ENCODE results near the gene EEF1AKMT1. TPM values are rescaled to one million over a fixed set of nuclear protein-coding genes. Genes with fewer than 3 reads are reported as not detected.

Gene EEF1AKMT1
- total and polyA plus RNA-seq, 3 experiments from 2014 or later: 13.9 to 21.5 (median 20.1) TPM

DNA sequence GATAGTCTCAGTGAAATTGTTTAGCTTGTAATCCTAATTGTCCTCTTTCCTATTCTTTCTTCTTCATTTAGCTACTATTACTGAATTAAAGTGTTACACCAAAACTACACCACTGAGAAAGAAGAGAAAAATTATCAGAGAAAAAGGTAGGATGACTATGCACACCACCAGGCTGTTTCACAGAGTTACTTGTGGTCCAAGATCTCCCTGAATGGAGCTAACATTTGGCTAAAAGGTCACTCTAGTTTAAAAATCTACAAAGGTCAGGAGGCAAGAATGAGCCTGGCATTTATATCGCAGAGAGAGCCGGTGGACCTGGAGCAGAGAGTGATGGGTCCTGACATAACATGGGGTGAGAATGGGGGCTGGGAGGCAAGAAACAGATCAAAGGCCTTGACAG lies 37.0 kb upstream of the EEF1AKMT1 start:
- H3K36me3 ChIP-seq (ENCODE audit: insufficient read depth, low read length): peaks cover 18% of the 10 kb centered on the region
- CTCF ChIA-PET: no interaction called here
- Mint-ChIP-seq H3K27ac (peak overlapping the region in 2 of 8 donors; percentile 9 to 47), H3K4me1 (peaks cover 0 to 14% (median 6%) of the 10 kb centered on the region in 3 donors), H3K27me3 (no peaks in the 10 kb centered on the region), H3K36me3 (peaks cover 12 to 66% (median 16%) of the 10 kb centered on the region in 3 donors), H3K9me3 (no peaks in the 10 kb centered on the region), H3K4me3 (no peak overlapping the region)
- no peaks in the 10 kb centered on the region for H3K27me3 ChIP-seq (ENCODE audit: insufficient read depth, low read length, poor library complexity, severe bottlenecking)
- DNase-seq: no peak
- H3K4me1 ChIP-seq (ENCODE audit: insufficient read depth, low read length): no peaks in the 10 kb centered on the region
- no peak overlapping the region for H3K27ac ChIP-seq (ENCODE audit: low read depth, low read length)
- no peaks in the 10 kb centered on the region for H3K9me3 ChIP-seq (ENCODE audit: low read length)
- POLR2A ChIA-PET: interaction anchor here (1.1 kb wide), 1 partner anchor 18 kb away, joined by 5 read pairs; no protein-coding TSS in a partner anchor
- H3K4me3 ChIP-seq (ENCODE audit: low read length): no peak overlapping the region

DNA sequence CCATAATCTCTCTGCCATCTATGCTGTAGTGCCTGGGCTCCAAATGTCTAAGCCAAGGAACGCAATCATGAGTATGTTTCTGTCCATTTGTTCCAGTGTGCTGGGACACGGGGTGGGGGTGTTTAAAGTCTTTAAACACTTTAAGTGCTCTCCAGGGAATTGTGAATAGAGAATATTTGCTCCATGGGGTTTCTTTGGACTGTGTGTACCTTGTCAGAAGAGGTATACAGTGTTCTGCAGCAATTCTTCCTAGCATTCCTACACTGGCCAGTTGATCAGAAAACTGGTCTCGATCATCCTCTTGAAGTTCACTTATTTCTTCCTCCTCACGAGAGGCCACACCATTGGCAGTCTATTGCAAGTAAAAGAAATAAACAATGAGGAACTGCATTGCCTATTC lies 35.1 kb upstream of the EEF1AKMT1 start:
- Mint-ChIP-seq H3K27ac (no peak overlapping the region), H3K36me3 (peaks cover 12 to 72% (median 24%) of the 10 kb centered on the region in 3 donors), H3K27me3 (no peaks in the 10 kb centered on the region), H3K9me3 (no peaks in the 10 kb centered on the region), H3K4me1 (peaks cover 2 to 9% (median 9%) of the 10 kb centered on the region in 3 donors), H3K4me3 (no peak overlapping the region)
- ChIA-PET POLR2A (no interaction called here), CTCF (no interaction called here)
- DNase-seq: no peak
- no peak overlapping the region for H3K27ac ChIP-seq (ENCODE audit: low read depth, low read length)
- no peaks in the 10 kb centered on the region for H3K9me3 ChIP-seq (ENCODE audit: low read length)
- no peaks in the 10 kb centered on the region for H3K4me1 ChIP-seq (ENCODE audit: insufficient read depth, low read length)
- H3K27me3 ChIP-seq (ENCODE audit: insufficient read depth, low read length, poor library complexity, severe bottlenecking): no peaks in the 10 kb centered on the region
- H3K4me3 ChIP-seq (ENCODE audit: low read length): no peak overlapping the region
- peaks cover 18% of the 10 kb centered on the region for H3K36me3 ChIP-seq (ENCODE audit: insufficient read depth, low read length)

GRCh38 chr13:20803180-20803965 lies 29.6 kb upstream of the EEF1AKMT1 start:
- Histone ChIP-seq H3K9me3 (ENCODE audit: low read length) (no peaks in the 10 kb centered on the region), H3K4me3 (ENCODE audit: low read length) (no peak overlapping the region), H3K27me3 (ENCODE audit: insufficient read depth, low read length, poor library complexity, severe bottlenecking) (no peaks in the 10 kb centered on the region), H3K27ac (ENCODE audit: low read depth, low read length) (no peak overlapping the region), H3K4me1 (ENCODE audit: insufficient read depth, low read length) (no peaks in the 10 kb centered on the region), H3K36me3 (ENCODE audit: insufficient read depth, low read length) (peaks cover 4% of the 10 kb centered on the region)
- peaks cover 5 to 6% (median 5%) of the 10 kb centered on the region in 3 donors for H3K4me1 Mint-ChIP-seq
- H3K27ac Mint-ChIP-seq: peak overlapping the region in 4 of 8 donors; percentile 10 to 79 (median 16)
- H3K4me3 Mint-ChIP-seq: no peak overlapping the region
- peaks cover 0 to 63% (median 17%) of the 10 kb centered on the region in 3 donors for H3K36me3 Mint-ChIP-seq
- POLR2A ChIA-PET: no interaction called here
- no peak for DNase-seq
- no peaks in the 10 kb centered on the region for H3K27me3 Mint-ChIP-seq
- CTCF ChIA-PET: no interaction called here
- no peaks in the 10 kb centered on the region for H3K9me3 Mint-ChIP-seq

DNA sequence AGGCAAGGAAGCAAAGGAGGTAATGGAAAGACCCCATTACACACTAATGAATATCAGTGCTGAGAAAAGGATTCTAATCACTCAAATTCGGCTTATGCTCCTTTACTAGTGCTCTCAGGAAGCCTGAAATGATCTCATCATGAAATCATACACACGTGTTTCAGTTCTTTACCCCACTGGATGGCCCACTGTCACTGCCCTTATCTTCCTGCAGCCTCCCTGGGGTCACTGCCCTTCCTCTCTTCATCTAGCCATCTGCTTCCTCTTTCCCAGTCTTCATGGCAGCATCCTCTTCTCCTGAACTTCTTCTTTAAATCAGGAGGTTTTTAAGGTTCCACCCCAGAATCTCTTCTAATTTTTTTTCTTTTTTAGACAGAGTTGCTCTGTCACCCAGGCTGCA lies 27.9 kb upstream of the EEF1AKMT1 start:
- CTCF ChIA-PET: no interaction called here
- no peaks in the 10 kb centered on the region for H3K27me3 Mint-ChIP-seq
- DNase-seq: no peak
- POLR2A ChIA-PET: no interaction called here
- Histone ChIP-seq H3K27ac (ENCODE audit: low read depth, low read length) (no peak overlapping the region), H3K27me3 (ENCODE audit: insufficient read depth, low read length, poor library complexity, severe bottlenecking) (no peaks in the 10 kb centered on the region), H3K4me1 (ENCODE audit: insufficient read depth, low read length) (no peaks in the 10 kb centered on the region), H3K4me3 (ENCODE audit: low read length) (no peak overlapping the region), H3K36me3 (ENCODE audit: insufficient read depth, low read length) (no peaks in the 10 kb centered on the region), H3K9me3 (ENCODE audit: low read length) (no peaks in the 10 kb centered on the region)
- H3K27ac Mint-ChIP-seq: peak overlapping the region in 2 of 8 donors; percentile 40 to 52
- no peaks in the 10 kb centered on the region for H3K9me3 Mint-ChIP-seq
- H3K4me3 Mint-ChIP-seq: no peak overlapping the region
- peaks cover 0 to 64% (median 18%) of the 10 kb centered on the region in 3 donors for H3K36me3 Mint-ChIP-seq
- peaks cover 15 to 21% (median 18%) of the 10 kb centered on the region in 3 donors for H3K4me1 Mint-ChIP-seq

DNA sequence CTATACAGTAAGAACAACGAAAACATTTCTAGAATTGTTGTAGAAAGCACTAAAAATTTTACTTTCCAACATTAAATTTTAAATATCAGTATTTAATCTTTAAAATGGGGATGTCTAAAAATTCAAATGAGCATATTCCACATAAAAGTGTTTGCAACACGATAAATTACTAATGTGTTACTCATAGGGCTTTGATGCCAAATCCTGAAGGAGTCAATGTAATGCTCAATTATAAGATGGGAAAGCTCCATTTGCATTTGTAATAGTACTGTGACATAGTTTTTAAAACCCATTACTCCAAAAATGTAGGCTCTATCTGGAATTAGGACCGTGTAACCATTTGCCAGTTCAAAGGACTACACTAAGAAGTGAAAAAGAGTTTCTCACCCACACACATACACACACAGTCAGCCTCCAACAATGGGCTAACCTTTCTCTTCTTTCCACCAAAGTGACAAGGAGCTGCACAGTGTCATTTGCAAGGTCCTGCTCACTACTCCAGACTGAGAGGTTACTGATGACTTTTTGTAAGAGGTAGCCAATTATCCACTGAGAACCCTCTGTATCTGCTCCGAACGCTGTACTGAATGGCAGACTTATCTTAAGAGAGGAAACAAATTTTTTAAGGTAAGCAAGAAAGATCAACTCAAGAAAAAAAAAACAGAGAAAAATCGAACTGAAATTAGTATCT lies 26.1 kb upstream of the EEF1AKMT1 start:
- CTCF ChIA-PET: no interaction called here

GRCh38 chr13:20798027-20798426 lies 24.3 kb upstream of the EEF1AKMT1 start:
- no peak for DNase-seq
- CTCF ChIA-PET: no interaction called here
- no peaks in the 10 kb centered on the region for H3K27me3 ChIP-seq (ENCODE audit: insufficient read depth, low read length, poor library complexity, severe bottlenecking)
- POLR2A ChIA-PET: no interaction called here
- no peak overlapping the region for H3K4me3 ChIP-seq (ENCODE audit: low read length)
- Mint-ChIP-seq H3K4me3 (no peak overlapping the region), H3K9me3 (no peaks in the 10 kb centered on the region), H3K27me3 (no peaks in the 10 kb centered on the region), H3K4me1 (peaks cover 13 to 23% (median 16%) of the 10 kb centered on the region in 3 donors), H3K36me3 (peaks cover 0 to 80% (median 18%) of the 10 kb centered on the region in 3 donors), H3K27ac (peak overlapping the region in 1 of 8 donors; percentile 27)
- H3K9me3 ChIP-seq (ENCODE audit: low read length): no peaks in the 10 kb centered on the region
- H3K27ac ChIP-seq (ENCODE audit: low read depth, low read length): no peak overlapping the region
- H3K4me1 ChIP-seq (ENCODE audit: insufficient read depth, low read length): no peaks in the 10 kb centered on the region
- H3K36me3 ChIP-seq (ENCODE audit: insufficient read depth, low read length): peaks cover 17% of the 10 kb centered on the region

More for the DNA sequence above, 26.1 kb upstream of the EEF1AKMT1 start:
- H3K9me3 Mint-ChIP-seq: no peaks in the 10 kb centered on the region
- DNase-seq: no peak
- Histone ChIP-seq H3K4me3 (ENCODE audit: low read length) (no peak overlapping the region), H3K9me3 (ENCODE audit: low read length) (no peaks in the 10 kb centered on the region), H3K27me3 (ENCODE audit: insufficient read depth, low read length, poor library complexity, severe bottlenecking) (no peaks in the 10 kb centered on the region), H3K4me1 (ENCODE audit: insufficient read depth, low read length) (no peaks in the 10 kb centered on the region), H3K27ac (ENCODE audit: low read depth, low read length) (no peak overlapping the region), H3K36me3 (ENCODE audit: insufficient read depth, low read length) (peaks cover 11% of the 10 kb centered on the region)
- peaks cover 0 to 70% (median 18%) of the 10 kb centered on the region in 3 donors for H3K36me3 Mint-ChIP-seq
- H3K27me3 Mint-ChIP-seq: no peaks in the 10 kb centered on the region
- POLR2A ChIA-PET: no interaction called here
- peaks cover 13 to 23% (median 16%) of the 10 kb centered on the region in 3 donors for H3K4me1 Mint-ChIP-seq
- peak overlapping the region in 3 of 8 donors; percentile 27 to 47 (median 32) for H3K27ac Mint-ChIP-seq
- no peak overlapping the region for H3K4me3 Mint-ChIP-seq

GRCh38 chr13:20796791-20797508 lies 23.2 kb upstream of the EEF1AKMT1 start:
- Mint-ChIP-seq H3K9me3 (no peaks in the 10 kb centered on the region), H3K4me1 (peaks cover 13 to 21% (median 16%) of the 10 kb centered on the region in 3 donors), H3K27me3 (no peaks in the 10 kb centered on the region), H3K4me3 (no peak overlapping the region), H3K27ac (peak overlapping the region in 6 of 8 donors; percentile 5 to 79 (median 54)), H3K36me3 (peaks cover 0 to 79% (median 19%) of the 10 kb centered on the region in 3 donors)
- peaks cover 17% of the 10 kb centered on the region for H3K36me3 ChIP-seq (ENCODE audit: insufficient read depth, low read length)
- H3K27ac ChIP-seq (ENCODE audit: low read depth, low read length): no peak overlapping the region
- no peaks in the 10 kb centered on the region for H3K4me1 ChIP-seq (ENCODE audit: insufficient read depth, low read length)
- no peak for DNase-seq
- H3K27me3 ChIP-seq (ENCODE audit: insufficient read depth, low read length, poor library complexity, severe bottlenecking): no peaks in the 10 kb centered on the region
- no peaks in the 10 kb centered on the region for H3K9me3 ChIP-seq (ENCODE audit: low read length)
- ChIA-PET POLR2A (no interaction called here), CTCF (no interaction called here)
- no peak overlapping the region for H3K4me3 ChIP-seq (ENCODE audit: low read length)
